HL-60 (cell line): Measurements from ENCODE around the gene POLR2H.

Experiments
- DNase-seq, 2 experiments: peaks; one replicate each; pipeline ENCODE4 v3.0.0-alpha.2; 2010 to 2020; ENCODE audit warnings: low read depth in 1 of 2, low spot score in 1 of 2
- H3K27ac ChIP-seq: fragments of 250-450 bp; sonication (Bioruptor Pico); replicated peaks from 2 replicates; pipeline ENCODE4 v1.5.1; 2020; ENCODE audit warnings: mild to moderate bottlenecking, moderate library complexity
- H3K27me3 ChIP-seq: fragments of 250-450 bp; sonication (Bioruptor Pico); 2 replicates; pipeline ENCODE4 v1.5.1; 2021; ENCODE audit warnings: mild to moderate bottlenecking, moderate library complexity; ENCODE audit not compliant: insufficient read depth, poor library complexity, severe bottlenecking
- H3K4me3 ChIP-seq: replicated peaks from 2 replicates; pipeline ENCODE4 v1.5.1; 2011; ENCODE audit warnings: mild to moderate bottlenecking, control low read depth, low read length; ENCODE audit not compliant: insufficient read depth
- GABPA ChIP-seq: IDR thresholded peaks from 2 replicates; pipeline ENCODE4 v1.6.1; 2012; ENCODE audit warnings: low read depth
- POLR2AphosphoS5 ChIP-seq: IDR thresholded peaks from 2 replicates; pipeline ENCODE4 v1.6.1; 2012; ENCODE audit warnings: low read depth
- SPI1 ChIP-seq: IDR thresholded peaks from 2 replicates; pipeline ENCODE4 v1.6.1; 2012; ENCODE audit warnings: low read depth, mild to moderate bottlenecking, borderline replicate concordance
- TF ChIP-seq, protein P1 (sequence below): IDR thresholded peaks from 2 replicates; pipeline ENCODE4 v1.6.1; 2012; ENCODE audit warnings: low read depth; ENCODE audit not compliant: insufficient replicate concordance
- TF ChIP-seq, protein P2 (sequence below): IDR thresholded peaks from one replicate; pipeline ENCODE4 v1.5.1; 2011; ENCODE audit warnings: low read length, control low read depth, inconsistent platforms; ENCODE audit not compliant: insufficient read depth

POLR2H gene

DNA sequence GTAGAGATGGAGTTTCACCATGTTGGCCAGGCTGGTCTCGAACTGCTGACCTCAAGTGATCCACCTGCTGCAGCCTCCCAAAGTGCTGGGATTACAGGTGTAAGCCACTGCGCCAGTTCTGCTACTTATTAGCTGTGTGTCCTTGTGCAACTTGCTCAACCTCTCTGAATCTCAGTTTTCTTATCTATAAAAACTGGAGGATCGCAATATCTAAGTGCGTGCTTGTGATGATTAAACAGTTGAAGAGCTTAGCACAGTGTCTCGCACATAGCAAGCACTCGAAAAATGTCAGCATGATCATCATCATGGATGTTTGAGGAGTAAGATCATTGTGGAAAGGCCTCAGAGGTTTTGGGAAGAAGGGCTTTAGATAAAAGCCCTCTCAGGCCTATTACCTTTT, 10.9 kb upstream of the POLR2H start:
- TF ChIP-seq GABPA (no peak), POLR2AphosphoS5 (no peak), SPI1 (no peak)
- TF ChIP-seq, protein P1, sequence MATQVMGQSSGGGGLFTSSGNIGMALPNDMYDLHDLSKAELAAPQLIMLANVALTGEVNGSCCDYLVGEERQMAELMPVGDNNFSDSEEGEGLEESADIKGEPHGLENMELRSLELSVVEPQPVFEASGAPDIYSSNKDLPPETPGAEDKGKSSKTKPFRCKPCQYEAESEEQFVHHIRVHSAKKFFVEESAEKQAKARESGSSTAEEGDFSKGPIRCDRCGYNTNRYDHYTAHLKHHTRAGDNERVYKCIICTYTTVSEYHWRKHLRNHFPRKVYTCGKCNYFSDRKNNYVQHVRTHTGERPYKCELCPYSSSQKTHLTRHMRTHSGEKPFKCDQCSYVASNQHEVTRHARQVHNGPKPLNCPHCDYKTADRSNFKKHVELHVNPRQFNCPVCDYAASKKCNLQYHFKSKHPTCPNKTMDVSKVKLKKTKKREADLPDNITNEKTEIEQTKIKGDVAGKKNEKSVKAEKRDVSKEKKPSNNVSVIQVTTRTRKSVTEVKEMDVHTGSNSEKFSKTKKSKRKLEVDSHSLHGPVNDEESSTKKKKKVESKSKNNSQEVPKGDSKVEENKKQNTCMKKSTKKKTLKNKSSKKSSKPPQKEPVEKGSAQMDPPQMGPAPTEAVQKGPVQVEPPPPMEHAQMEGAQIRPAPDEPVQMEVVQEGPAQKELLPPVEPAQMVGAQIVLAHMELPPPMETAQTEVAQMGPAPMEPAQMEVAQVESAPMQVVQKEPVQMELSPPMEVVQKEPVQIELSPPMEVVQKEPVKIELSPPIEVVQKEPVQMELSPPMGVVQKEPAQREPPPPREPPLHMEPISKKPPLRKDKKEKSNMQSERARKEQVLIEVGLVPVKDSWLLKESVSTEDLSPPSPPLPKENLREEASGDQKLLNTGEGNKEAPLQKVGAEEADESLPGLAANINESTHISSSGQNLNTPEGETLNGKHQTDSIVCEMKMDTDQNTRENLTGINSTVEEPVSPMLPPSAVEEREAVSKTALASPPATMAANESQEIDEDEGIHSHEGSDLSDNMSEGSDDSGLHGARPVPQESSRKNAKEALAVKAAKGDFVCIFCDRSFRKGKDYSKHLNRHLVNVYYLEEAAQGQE, result no peak
- TF ChIP-seq, protein P2, sequence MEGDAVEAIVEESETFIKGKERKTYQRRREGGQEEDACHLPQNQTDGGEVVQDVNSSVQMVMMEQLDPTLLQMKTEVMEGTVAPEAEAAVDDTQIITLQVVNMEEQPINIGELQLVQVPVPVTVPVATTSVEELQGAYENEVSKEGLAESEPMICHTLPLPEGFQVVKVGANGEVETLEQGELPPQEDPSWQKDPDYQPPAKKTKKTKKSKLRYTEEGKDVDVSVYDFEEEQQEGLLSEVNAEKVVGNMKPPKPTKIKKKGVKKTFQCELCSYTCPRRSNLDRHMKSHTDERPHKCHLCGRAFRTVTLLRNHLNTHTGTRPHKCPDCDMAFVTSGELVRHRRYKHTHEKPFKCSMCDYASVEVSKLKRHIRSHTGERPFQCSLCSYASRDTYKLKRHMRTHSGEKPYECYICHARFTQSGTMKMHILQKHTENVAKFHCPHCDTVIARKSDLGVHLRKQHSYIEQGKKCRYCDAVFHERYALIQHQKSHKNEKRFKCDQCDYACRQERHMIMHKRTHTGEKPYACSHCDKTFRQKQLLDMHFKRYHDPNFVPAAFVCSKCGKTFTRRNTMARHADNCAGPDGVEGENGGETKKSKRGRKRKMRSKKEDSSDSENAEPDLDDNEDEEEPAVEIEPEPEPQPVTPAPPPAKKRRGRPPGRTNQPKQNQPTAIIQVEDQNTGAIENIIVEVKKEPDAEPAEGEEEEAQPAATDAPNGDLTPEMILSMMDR, result no peak
- no peak for DNase-seq
- H3K27me3 ChIP-seq, result no peaks in the 10 kb centered on the region
- H3K27ac ChIP-seq, result no peak overlapping the region
- H3K4me3 ChIP-seq, result no peak overlapping the region

DNA sequence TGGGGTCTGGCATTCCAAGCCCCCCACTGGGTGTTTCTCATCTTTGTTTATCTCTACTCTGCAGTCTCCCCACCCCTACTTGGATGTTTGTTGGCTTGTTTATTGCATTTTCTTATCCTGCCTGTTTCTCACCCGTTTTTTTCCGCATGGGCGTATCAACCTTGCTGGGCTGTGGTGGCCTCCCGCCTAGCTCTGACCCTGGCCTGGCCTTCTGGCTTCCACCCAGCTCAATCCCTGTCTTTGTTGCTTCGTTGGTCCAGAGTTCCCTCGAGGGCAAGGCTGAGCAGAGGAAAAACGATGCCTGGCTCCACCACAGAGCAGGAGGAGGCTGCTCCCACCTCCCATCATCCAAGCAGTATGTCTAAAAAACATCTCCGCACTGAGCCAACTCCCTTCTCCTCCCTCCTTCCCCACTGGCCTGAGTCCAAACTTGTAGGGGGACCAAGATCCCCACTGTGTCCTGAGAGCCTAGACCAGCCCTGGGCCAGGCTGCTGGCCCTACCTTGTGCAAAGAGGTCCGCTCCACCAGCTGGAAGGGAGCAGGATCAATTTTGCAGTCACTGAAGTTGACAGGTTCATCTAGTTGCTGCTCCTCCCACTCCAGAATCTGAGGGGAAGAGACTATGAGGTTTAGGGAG, 9.9 kb upstream of the POLR2H start:
- H3K27ac ChIP-seq, result no peak overlapping the region
- no peak for DNase-seq

DNA sequence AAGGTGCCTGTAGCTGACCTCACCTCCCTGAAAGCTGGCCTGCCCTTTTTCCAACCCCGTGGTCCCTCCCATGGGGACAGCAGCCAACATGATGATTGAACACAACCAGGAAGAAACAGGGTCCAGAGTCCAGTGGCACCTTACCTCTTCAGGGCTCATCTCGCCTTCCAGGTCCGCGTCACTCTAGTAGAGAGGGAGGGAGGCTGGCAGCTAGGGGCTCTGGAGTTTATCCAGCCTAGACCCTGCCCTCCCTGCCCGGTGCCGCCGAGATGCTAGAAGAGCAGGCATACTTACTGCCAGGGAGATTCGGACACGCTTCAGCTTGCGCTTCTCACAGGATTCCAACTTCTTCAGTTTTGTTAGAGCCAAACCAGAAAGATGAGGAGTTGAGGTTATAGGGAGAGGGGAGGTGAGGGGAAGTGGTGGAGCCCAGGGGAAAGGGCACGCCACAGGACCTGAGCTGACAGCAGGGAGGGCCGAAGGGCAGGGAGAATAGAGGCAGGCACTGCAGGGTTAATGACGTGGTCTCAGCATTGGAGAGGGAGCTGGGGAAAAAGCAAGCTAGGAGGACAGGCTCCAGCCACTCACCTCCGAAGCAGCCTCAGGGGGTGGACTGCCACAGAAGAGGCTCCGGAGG, 9.2 kb upstream of the POLR2H start:
- TF ChIP-seq POLR2AphosphoS5, result no peak
- TF ChIP-seq, protein P1, result no peak
- TF ChIP-seq SPI1, result no peak
- TF ChIP-seq, protein P2, result no peak
- no peak for TF ChIP-seq GABPA
- Histone ChIP-seq H3K4me3 (no peak overlapping the region), H3K27ac (no peak overlapping the region), H3K27me3 (no peaks in the 10 kb centered on the region)
- no peak for DNase-seq

More for the DNA sequence above, 9.9 kb upstream of the POLR2H start:
- H3K4me3 ChIP-seq, result no peak overlapping the region
- no peak for TF ChIP-seq GABPA
- TF ChIP-seq, protein P2, result no peak
- no peaks in the 10 kb centered on the region for H3K27me3 ChIP-seq
